ENCODE results near the gene SPRY4.
"Not testable (repeated sequence)": the region's sequence is repeated elsewhere in the genome, so short reads cannot be mapped to it uniquely, and the experiment has no call there.

Gene SPRY4

DNA sequence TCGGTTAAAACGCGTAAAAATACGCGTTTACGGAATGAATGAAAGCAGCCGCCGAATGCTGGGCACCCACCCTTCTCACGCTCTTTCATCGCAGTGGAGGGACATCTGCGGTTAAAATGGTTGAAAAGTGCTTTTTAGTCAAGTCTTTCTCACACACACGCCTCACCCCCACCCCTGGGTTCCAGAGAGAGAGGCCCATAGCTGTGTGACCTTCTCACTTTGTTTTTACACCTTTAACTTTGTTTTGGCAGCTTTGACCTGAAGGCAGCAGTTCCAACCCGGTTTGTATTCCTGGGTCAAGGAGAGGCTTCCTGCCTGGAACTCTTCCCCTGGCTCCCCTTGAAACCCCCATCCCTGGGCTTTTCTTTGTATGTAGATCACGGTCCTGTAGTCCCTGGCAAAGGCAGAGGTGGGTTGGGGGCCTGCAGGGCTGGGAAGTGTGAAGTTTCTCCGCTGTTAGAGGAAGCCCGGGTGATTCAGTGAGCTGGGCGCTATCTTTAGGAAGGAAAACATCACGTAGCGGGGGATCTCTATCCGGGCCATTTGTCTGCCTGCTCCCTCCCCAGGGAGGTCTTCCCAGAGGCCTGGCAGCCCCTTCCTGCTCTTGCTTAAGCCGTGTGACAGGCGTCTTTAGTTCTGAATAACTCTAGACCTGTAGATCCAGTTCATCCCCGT is 29.6 kb downstream of the SPRY4 start:
- DNase-seq (ENCODE audit: low read depth in 2 of 2) = no peak

DNA sequence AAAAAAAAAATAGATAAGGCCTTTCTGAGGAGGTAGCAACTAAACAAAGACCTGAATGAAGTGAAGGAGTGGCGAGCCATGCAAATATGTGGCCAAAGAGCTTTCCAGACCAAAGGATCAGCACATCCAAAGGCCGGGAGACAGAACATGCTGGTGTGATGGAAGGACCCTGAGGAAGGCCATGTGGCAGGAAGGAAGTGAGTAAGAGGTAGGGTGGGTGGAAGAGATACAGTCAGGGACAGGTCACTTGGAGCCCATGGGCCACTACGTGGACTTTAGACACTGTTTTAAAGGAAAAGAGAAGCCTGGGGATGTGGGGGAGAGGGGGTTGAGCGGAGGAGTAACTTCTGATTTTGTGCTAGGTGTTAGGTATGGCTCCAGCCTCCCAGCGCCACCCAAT is 31.3 kb downstream of the SPRY4 start:
- no peak for DNase-seq (ENCODE audit: low read depth in 2 of 2)

DNA sequence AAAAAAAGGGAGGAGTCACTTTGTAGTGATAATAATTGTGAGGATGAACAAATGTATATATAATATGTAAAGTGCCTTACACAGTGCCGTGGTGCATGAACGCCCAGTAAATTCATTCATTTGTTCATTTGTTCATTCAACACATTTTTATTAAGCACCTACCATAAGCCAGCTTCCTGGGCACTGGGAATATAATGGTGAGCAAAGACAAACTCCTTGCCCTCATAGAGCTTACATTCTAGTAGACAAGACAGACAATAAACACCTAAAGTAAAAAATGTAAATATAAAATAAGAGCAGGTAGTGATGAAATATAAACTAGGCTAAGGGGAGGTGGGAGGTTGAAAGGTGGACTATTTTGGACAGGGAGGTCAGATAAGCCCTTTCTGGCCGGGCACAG is 32.0 kb downstream of the SPRY4 start:
- no peak for DNase-seq (ENCODE audit: low read depth in 2 of 2)

DNA sequence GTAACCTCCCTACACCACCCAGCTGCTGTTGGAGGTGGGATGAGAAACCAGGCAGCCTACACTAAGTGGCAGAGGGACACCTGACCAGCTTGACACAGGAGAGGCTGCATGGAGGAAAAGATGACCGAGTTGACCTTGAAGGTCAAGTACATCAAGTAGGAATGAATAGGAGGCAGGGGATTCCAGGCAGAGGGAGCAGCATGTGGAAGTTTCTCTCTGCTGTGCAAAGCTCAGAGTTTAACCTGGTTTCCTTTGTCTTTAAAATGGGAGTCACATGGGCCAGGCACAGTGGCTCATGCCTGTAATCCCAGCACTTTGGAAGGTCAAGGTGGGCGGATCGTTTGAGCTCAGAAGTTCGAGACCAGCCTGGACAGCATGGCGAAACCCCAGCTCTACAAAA is 32.6 kb downstream of the SPRY4 start:
- DNase-seq (ENCODE audit: low read depth in 2 of 2) = no peak

DNA sequence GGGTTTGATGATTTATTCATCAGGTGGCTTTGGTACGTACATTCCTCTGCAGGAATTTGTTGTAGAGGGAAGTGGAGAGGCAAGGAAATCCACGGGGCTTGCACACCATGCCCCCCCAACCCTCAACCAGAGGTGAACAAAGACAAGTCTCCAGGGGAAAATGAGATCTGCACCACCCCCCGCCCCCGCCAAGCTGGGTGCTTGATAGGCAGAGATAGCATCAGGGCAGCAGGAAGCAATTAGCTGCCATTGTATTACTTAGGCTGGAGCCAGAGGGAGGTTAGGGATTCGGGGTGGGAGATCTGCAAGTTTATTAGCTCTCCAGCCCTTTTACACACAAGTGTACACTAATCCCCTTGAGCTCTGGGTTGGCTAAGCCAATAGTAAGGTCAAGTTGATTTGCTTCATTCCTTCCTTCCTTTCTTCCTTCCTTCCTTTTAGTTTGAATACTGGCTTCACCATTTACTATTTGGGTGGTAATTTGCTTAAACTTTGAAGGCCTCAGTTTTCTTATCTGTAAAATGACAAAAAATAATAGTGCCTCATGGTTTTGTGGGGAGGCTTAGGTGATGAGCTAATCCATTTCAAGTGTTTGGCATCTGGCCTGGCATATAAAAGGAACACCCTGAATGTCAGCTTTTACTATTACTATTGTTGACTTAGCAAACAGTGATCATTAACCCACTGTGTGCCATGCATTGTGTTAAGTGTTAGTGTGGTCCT is 34.1 kb downstream of the SPRY4 start:
- no peak for DNase-seq (ENCODE audit: low read depth in 2 of 2)

DNA sequence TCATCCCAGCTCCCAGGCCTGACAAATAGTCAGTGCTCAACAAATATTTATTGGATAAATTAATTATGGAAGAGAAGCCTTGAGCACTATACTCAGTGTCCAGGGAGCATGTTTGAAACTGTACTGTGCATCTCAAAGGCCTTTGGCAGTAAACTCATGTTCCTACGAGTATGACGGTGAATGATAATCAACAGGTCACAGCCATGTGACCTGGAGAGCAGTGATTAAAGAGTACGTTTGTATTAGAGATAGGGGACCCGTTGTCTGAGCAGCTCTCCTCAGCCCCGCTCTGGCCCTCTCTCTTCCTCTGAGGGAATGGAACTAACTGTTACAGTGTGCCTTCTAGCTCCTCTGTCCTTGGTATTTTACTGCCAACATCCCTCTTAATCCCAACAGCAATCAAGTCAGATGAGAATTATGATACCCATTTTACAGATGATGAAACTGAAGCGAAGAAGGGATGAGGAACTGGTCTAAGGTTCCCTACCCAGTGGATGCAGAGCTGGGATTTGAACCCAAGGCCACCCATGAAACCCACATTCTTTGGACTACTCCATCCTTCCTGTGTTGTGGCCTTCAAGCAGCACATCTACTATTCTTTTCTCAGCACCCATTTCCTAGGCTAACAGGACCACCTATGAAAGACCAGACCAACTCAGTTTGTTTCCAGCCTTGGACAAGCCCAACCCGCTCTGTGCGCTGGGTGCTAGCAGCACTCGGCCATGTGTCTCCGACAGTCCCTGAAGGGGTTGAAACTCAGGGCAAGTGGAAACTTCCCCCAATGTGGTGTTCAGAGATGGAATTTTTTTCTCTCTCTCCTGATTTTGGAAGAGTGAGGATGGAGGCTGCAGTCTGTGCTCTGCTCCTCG is 34.9 kb downstream of the SPRY4 start:
- DNase-seq (ENCODE audit: low read depth in 2 of 2) = no peak

DNA sequence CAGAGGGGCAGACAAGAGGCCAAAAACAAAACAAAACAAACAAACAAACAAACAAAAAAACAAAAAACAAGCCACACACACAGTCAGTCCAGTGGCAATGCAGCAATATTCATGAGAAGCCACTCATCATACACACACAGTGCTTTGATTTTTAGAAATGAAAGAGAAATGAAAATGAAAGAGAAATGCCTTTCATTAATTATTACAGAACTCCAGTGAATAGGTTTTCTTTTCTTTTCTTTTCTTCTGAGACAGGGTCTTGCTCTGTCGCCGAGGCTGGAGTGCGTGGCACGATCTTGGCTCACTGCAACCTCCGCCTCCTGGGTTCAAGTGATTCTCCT is 36.9 kb downstream of the SPRY4 start:
- DNase-seq (ENCODE audit: low read depth in 2 of 2) = no peak

DNA sequence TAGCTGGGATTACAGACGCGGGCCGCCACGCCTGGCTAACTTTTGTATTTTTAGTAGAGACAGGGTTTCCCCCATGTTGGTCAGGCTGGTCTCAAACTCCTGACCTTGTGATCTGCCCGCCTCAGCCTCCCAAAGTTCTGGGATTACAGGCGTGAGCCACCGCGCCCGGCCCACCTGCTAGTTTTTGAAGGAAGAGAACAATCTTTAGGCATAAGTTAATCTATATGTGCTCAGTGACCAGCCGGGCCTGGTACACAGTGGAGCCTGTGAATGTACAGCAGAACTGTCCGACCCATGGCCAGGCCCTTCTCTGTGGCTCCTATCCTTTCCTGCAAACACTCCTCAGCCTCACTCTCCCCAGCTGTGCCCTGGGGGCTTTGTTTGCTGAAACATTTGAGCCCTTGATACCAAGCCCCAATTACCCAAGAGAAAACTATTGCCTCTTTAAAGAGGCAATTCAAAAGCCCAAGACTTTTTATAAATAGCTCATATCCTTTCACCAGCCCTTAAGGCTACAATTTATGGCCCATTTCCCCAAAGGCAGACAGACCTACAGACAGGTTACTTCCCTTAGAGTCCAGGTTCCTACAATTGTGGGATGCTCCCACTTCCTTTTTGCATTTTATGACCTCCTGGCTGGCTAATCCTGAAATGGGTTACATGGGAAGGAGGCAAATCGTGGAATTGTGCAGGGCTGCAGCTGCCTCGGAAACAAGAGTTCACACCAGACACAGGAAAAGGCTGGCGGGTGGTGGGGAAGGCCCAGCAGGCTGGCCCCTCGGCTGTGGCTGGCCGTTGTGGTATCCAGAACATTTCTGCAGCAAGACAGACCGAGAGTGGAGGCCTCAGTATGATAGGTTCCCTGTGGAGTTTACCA is 37.5 kb downstream of the SPRY4 start:
- DNase-seq (ENCODE audit: low read depth in 2 of 2) = no peak

DNA sequence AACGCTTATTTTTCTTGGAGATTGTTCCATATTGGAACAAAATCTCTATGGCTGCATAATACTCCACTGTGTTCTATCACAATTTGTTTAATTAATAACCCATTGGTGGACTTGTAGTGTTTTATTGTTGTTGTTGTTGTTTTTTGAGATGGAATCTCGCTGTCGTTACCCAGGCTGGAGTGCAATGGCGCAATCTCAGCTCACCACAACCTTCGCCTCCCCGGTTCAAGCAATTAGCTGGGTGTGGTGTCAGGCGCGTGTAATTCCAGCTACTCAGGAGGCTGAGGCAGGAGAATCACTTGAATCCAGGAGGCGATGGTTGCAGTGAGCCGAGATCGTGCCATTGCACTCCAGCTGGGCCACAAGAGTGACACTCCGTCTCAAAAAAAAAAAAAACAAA is 38.7 kb downstream of the SPRY4 start:
- DNase-seq (ENCODE audit: low read depth in 2 of 2) = no peak

DNA sequence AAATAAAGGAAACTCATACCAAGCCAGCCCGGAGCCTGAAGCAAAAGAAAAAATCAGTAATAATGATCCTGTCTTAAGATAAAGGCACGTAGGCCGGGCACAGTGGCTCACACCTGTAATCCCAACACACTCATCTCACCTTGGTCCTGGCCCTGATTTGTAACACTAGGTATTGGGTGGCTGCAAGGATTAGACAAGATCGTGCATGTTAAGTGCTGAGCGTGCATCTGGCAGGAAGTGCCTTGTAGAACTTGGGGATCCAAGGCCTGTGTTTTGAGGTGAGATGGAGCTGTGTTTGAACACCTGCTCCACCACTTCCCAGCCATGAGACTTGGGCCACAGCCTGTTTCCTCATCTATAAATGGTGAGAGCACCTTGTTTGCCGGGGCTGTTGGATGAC is 41.5 kb downstream of the SPRY4 start:
- DNase-seq (ENCODE audit: low read depth in 2 of 2) = no peak

DNA sequence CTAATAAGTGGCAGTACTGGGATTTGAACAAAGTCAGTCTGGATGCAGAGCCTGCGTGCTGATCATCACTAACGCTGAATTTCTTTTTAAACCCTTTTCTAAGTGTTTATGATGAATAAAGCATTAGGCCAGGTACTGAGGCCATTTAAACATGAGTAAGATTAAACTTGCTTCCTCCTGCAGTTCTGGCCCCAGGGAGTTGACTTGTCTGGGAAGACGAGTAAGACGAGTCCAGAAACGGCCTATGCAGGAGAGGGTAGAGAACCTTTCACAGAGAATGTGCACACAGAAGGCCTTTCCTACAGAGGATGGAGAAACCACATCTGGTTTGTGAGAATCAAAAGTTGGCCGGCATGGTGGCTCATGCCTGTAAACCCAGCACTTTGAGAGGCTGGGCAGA is 42.9 kb downstream of the SPRY4 start:
- no peak for DNase-seq (ENCODE audit: low read depth in 2 of 2)

DNA sequence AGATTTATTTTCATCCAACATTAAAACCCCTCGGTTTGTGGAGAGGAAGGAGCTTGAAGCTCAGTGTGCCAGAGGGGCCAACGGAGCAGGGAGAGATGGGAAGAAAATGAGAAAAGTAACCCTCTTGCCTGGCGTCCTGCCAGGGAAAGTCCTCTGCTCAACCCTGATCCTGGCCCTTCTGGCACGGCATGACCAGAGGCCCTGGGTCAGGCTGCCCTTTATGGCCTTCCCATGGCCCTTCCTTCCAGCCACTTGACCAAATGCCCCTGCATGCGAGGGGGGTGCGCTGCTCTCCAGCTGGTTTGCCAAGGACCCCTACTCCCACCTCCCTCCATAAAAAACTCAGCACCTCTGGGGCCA is 43.8 kb downstream of the SPRY4 start:
- no peak for DNase-seq (ENCODE audit: low read depth in 2 of 2)

DNA sequence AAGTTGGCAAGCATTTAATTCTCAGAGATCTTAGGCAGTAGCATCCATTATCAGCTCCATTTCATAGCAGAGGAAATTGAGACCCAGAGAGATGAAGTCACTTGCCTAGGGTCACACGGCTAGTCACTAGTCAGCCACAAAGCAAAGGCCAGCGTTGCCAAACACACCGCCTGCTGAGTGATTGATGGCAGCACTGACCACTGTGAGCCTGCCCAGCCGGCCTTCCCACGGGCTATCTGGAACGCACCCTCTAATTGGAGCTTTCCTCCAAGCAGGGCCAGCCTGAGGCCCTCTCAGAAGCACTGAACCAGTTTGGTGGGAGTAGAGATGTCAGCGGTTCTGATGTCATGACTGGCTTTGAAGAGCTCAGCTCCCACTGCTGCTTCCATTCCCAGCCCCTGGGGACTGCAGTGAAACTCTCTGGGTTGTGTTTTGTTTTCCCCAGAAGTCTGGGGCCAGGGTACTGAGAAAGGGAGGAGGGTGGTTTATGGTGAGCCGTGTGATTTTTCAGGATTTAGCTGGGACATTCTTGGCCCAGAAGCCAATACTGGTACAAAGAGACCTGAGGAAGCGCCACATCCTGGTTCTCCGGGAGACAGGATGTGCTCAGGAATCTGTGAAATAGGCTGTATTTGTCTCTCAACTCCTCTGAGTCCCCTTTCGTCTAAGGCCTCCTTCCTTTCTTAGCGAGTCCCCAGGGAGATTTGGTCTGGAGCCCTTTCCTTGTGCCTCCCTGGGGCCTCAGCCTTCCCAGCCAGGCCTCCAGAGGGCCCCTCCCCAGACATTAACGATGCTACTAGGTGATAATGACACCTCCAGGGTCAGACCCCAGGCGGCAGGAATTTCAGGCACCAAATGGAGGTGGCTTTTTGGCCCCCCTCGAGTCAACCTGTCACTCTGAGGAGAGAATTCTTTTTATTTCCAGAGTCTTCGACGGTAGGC is 44.5 kb downstream of the SPRY4 start:
- DNase-seq (ENCODE audit: low read depth in 2 of 2) = no peak

DNA sequence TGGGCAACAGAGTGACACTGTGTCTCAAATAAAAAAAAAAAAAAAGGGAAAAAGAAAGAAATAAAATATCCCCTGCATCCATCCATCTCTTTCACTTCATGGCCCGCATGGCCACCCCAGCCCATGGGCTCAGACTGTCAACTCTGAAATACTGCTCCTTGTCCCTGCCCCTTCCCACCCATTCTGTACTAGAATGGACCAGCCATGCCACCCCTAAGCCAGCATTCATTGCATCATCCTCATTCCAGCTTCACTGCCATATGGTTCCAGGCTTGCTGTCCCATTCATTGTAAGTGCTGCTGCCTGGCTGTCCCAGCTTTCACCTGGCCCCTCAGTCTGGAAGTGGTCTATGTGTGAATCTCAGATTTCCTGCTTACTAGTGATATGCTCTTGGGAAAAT is 46.2 kb downstream of the SPRY4 start:
- DNase-seq (ENCODE audit: low read depth in 2 of 2) = no peak

DNA sequence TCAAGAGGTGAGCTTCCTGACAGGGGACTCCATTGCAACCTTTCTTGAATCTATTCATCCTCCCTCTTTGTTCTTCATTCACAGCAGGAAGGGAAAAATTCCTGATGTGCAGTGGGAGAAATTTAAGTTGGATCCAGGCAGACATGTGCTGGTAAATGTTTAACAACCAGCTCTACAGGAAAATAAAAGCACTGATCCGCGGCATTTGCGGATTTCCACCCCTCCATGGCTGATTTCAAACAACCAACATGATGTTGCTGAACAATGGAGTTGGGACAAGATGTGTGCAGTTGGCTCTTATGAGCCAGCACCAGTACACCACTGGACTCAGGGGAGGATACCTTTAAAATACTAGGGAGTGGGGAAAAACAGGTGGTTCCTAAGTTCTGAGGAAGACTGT is 47.0 kb downstream of the SPRY4 start:
- DNase-seq (ENCODE audit: low read depth in 2 of 2) = no peak

DNA sequence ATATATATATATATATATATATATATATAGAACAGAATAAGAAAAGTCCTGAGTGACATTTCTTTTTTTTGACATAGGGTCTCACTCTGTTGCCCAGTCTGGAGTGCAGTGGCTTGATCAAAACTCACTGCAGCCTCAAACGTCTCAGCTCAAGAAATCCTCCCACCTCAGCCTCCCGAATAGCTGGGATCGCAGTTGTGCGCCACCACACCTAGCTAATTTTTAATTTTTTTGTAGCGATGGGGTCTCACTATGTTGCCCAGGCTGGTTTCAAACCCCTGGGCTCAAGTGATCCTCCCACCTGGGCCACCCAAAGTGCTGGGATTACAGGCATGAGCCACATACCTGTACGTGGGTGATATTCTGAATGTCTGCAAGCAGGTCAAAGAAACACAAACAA is 48.3 kb downstream of the SPRY4 start:
- DNase-seq (ENCODE audit: low read depth in 2 of 2) = no peak

DNA sequence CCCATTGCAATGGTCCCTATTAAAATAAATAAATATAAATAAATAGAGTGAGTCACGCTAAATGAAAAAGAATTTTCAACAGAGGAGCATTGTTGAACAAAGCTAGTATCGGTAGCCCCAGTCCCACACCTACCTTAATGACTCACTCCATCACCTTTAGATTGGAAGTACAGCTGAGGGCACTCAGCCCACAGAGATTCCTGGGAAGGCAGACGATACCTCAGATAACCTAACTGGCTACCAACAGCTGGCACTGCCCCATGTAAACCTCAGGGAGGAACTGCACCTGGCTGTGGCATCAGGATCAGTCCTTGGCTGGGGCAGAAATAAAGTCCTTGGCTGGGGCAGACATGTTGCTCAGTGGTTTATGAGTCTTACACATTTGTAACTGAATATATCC is 49.3 kb downstream of the SPRY4 start:
- DNase-seq (ENCODE audit: low read depth in 2 of 2) = no peak

DNA sequence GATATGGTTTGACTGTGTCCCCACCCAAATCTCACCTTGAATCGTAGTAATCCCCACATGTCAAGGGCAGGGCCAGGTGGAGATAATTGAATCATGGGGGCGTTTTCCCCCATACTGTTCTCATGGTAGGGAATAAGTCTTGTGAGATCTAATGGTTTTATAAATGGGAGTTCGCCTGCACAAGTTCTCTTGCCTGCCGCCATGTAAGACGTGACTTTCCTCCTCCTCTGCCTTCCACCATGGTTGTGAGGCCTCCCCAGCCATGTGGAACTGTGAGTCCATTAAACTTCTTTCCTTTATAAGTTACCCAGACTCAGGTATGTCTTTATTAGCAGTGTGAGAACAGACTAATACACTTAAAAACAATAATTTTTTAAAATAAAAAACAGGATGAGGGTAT is 52.2 kb downstream of the SPRY4 start:
- DNase-seq (ENCODE audit: low read depth in 2 of 2) = not testable (repeated sequence)

DNA sequence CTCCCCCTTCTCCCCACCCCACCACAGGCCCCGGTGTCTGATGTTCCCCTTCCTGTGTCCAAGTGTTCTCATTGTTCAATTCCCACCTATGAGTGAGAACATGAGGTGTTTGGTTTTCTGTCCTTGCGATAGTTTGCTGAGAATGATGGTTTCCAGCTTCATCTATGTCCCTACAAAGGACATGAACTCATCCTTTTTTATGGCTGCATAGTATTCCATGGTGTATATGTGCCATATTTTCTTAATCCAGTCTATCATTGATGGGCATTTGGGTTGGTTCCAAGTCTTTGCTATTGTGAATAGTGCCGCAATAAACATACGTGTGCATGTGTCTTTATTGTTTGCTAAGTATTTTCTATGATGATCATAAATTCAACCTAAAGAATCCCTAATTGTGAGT is 60.7 kb downstream of the SPRY4 start:
- DNase-seq (ENCODE audit: low read depth in 2 of 2) = not testable (repeated sequence)

DNA sequence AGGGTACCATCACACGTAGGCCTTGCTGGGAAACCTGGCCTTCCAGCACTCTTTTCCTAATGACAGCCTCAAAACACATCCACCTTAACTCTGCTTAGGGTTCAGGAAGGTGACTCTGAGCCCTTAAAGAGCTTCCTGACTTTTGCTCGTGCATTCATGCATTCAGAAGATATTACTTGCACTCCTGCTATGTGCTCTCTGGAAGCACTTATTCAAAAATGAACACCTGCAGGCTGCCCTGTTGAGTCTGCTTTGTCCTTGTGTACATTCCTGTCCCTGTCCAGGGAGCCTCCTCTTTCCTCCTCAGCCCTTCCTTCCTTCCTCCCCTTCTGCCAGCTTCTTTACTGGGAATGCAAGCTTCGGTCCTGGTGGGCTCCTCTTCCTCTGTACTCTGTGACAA is 61.5 kb downstream of the SPRY4 start:
- no peak for DNase-seq (ENCODE audit: low read depth in 2 of 2)

DNA sequence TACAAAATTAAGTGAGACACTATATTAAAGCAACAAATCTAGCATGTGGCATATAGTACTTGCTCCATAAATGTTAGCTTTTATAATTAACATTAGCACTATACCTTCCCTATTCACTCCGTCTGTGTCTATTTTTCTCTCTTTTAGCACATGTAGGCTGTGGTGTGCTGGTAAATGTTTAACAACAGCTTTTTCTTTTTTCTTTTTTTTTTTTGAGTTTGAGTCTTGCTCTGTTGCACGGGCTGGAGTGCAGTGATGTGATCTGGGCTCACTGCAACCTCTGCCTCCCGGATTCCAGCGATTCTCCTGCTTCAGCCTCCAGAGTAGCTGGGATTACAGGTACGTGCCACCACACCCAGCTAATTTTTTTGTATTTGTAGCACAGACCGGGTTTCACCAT is 62.1 kb downstream of the SPRY4 start:
- no peak for DNase-seq (ENCODE audit: low read depth in 2 of 2)

Measured in stimulated activated CD4-positive, alpha-beta T cell treated with anti-CD3 and anti-CD28 coated beads, Interleukin-4, amount 100 ng/mL, for 48 hours (primary cell).